NCI-H748 treated with DMSO at 0.1 percent for 48 hours (cell line): ENCODE measurements around the gene ITFG2.

ENCODE experiments used
- DNase-seq: peaks from one replicate; lab custom pipeline; 2025; lab: John Stamatoyannopoulos, UW

ITFG2 gene

DNA sequence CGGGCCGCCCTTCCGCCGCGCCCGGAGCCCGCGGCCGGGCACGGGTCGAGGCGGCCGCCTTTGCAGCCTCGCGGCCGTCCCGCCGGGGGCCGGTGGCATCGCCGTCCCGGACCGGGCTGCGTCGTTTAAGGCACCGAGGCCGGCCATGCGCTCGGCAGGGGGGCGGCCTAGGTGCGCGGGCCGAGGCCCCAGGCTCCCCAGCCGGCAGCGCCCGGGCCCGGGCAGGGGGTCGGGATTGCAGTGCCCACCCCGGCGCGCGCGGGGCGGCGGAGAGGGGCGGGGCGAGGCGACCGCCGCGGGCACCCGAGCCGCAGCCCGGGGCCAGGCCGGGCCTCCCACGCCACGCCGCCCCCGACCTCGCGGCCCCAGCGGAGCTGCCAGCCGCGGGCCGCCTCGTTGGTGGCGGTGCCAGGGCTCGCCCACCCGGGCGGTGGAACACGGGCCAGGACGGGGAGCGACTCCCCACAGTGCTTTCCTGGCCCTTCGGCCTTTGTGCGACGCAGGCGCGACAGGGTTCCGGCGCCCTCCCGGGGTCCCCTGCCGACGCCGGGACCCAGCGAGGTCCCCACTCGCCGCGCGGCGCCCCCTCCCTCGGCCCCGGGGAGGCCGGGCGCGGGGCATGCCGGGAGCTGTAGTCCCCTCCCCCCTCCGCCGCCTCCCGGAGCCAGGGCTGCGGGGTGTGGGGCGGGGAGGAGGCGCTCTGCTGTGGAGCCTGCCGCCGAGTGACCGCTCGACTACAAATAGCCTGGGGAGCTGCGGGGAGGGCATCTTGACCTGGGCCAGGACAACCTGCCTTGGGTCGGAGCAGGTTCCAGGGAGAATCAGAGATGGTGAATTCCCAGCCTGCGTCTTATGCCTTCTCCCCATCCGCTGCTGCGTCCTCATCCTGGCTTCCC lies 16.9 kb upstream of the ITFG2 start:
- DNase-seq: peak; percentile 5

GRCh38 chr12:2796187-2796666 lies 16.2 kb upstream of the ITFG2 start:
- DNase-seq: no peak

DNA sequence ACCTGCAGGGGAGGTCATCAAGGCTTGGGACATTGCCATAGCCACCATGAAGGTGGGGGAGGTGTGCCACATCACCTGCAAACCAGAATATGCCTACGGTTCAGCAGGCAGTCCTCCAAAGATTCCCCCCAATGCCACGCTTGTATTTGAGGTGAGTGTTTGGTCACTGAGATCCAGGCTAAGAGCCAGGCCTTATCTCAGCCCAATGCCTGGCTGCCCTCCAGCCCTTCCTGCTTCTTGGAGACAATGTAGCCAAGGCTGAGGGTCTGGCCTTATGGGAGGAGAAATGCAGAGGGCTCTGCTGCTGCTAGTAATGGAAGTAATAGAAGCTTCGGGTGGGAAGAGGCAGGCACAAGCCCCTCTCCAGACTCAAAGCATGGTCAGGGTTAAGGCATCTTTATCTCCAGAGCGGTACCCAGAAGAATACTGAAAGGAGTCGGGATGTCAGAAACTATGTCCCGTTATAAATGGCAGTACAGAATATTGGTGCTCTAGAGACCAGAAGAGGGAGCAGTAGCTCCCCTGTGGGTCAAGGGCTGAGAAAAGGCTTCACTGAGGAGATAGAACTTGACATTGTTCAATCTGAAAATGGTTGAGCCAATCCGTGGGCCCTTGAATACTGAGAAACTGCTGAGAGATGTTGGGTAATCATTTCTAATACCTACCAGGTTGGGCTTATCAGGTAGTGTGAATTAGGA lies 14.6 kb upstream of the ITFG2 start:
- DNase-seq: no peak

DNA sequence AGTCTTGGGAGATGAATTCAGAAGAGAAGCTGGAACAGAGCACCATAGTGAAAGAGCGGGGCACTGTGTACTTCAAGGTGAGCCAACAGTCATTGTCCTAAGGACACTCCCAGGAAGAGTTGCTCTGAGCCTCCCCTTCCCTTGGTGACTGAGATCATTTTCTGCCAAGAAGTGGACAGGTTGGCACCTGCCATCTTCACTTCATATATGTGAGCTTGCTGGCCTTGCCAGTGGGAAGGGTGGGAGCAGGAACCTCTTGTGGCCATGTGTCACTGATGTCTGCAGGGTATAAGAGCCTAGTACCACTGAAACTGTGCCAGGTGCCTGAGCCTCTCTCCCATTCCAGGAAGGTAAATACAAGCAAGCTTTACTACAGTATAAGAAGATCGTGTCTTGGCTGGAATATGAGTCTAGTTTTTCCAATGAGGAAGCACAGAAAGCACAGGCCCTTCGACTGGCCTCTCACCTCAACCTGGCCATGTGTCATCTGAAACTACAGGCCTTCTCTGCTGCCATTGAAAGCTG lies 12.4 kb upstream of the ITFG2 start:
- DNase-seq: no peak

DNA sequence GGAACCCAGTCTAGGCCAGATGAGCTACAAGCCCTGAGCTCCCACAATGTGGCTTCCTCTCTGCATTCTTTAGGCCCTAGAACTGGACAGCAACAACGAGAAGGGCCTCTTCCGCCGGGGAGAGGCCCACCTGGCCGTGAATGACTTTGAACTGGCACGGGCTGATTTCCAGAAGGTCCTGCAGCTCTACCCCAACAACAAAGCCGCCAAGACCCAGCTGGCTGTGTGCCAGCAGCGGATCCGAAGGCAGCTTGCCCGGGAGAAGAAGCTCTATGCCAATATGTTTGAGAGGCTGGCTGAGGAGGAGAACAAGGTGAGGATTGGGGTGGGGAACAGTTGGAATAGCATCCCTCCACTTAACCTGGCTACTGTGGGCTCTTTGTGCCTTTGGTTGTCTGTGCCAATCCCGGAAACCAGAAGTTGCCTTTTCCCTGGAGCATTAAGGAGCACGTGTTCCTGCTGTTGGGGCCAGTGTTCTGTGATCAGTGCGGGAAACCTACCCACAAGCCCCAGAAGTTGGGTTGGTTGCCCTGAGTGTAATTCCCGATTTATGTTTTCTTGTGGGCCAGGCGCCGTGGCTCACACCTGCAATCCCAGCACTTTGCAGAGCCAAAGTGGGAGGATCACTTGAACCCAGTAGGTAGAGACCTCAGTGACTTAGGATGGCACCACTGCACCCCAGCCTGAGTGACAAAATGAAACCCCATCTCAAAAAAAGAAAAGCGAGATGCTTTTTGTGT lies 11.3 kb upstream of the ITFG2 start:
- no peak for DNase-seq

- DNase-seq: no peak
Observed at GRCh38 chr12:2803635-2804392, 8.7 kb upstream of the ITFG2 start.

- no peak for DNase-seq
Observed at GRCh38 chr12:2804393-2805142, 7.9 kb upstream of the ITFG2 start.

GRCh38 chr12:2805143-2805520 lies 7.3 kb upstream of the ITFG2 start:
- DNase-seq: no peak

DNA sequence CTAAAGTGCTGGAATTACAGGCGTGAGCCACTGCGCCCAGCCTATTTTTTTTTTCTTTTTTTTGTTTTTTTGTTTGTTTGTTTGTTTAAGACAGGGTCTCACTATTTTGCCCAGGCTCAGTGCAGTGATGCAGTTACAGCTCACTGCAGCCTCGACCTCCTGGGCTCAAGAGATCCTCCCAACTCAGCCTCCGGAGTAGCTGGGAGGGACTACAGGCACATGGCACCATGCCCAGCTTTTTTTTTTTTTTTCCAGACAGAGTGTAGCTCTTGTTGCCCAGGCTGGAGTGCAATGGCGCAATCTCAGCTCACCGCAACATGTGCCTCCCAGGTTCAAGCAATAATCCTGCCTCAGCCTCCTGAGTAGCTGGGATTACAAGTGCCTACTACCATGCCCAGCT lies 5.8 kb upstream of the ITFG2 start:
- DNase-seq: no peak

DNA sequence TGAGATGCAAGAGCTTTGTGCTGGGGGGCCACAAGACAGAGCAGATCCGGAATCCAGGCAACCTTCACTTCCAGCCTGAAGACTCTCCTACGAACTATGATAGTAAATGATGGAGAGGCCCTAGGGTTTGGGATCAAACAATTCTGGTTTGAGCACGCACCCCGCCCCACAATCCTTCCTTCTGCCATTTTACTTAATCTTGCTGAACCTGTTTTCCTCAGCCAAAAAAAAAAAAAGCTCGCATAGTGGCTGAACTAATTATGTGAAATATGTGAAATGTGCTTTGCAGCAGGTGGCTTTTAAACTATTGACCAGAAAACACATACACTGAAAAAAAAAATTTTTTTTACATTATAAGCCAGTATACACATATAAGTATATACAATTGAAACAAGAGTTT lies 667 bp upstream of the ITFG2 start:
- DNase-seq: no peak

DNA sequence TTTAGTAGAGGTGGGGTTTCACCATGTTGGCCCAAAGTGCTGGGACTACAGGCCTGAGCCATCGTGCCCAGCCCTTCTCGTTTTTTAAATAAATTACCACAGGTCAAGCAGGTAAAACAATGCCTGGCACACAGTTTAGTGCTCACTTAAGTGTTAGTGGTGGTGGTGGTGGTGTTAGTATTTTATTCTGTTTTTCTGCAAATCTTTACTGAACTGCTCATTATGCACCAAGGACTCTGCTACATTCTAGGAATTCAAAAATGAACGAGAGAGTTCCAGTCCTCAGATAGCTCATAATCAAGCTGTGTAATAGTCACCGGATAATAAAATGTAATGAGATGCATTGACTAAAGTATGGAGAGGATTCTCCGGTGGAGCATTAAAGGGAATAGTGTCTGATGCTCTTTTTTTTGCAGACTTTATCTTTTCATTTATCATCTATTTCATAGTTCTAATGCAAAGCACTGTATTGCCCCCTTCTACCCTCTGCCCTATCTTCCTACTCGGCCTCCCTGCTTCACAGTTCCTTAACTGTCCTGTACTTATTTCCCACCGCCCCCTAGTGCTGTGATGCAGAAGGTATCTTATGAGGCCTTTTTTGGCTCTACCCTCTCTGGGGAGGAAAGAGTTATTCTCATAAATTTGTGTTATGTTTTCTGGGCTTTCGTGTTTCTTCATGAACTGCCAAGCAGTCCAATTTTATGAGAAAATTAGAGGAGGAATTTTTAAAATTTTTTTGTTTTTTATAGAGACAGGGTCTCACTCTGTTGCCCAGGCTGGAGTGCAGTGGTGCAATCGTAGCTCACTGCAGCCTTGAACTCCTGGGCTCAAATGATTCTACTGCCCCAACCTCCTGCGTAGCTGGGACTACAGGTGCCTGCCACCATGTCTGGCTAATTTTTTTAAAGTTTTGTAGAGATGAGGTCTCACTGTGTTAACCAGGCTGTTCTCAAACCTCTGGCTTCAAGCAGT lies 1.0 kb downstream of the ITFG2 start:
- DNase-seq: peak; percentile 37

- no peak for DNase-seq
Observed at GRCh38 chr12:2819810-2820209, 7.3 kb downstream of the ITFG2 start.

DNA sequence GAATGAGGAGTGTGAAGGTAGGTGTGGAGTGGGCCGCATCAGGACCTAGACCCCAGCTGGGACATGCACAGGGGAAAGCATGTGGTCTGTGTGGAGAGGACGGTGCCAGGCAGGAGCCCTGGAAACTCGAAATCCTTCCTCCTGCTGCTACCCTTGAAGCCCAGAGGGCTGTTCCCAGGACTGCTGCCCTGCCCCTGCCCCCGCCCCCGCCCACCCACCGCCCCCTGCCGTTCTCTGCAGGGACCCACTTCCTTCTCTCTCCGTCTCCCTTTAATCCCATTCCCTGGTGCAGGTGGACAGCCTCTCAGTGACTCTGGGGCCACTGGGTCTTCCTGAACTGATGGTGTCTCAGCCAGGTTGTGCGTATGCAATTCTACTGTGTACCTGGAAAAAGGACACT lies 8.0 kb downstream of the ITFG2 start:
- DNase-seq: no peak

GRCh38 chr12:2823483-2823882 lies 11.0 kb downstream of the ITFG2 start:
- DNase-seq: no peak

- no peak for DNase-seq
Observed at GRCh38 chr12:2824541-2824940, 12.1 kb downstream of the ITFG2 start.

- DNase-seq: no peak
Observed at GRCh38 chr12:2825132-2825531, 12.7 kb downstream of the ITFG2 start.

- DNase-seq: no peak
Observed at GRCh38 chr12:2826036-2826435, 13.6 kb downstream of the ITFG2 start.

GRCh38 chr12:2826721-2827515 lies 14.4 kb downstream of the ITFG2 start:
- DNase-seq: no peak

GRCh38 chr12:2829275-2829674 lies 16.8 kb downstream of the ITFG2 start:
- no peak for DNase-seq
